Upper lobe of left lung (tissue), 6 donors: ENCODE results near the gene HTR1B. TPM values are rescaled to one million over a fixed set of nuclear protein-coding genes. Genes with fewer than 3 reads are reported as not detected.

Source experiments
- ATAC-seq, 2 donors: fragments of 200-7000 bp; cut with Tn5 transposase; one replicate each; pipeline ENCODE4 v1.9.1; 2022; ENCODE audit warnings: mild to moderate bottlenecking in 2 of 2, moderate library complexity in 2 of 2; ENCODE audit not compliant: low FRiP score in 2 of 2
- DNase-seq, 2 donors: peaks; one replicate each; pipeline ENCODE4 v3.0.0-alpha.2; 2019 to 2020
- H3K27ac ChIP-seq, 4 donors: fragments of 200-600 bp; sonication (generic); one replicate each; pipeline ENCODE4 v1.5.1; 2016 to 2019
- H3K27me3 ChIP-seq, 4 donors: fragments of 200-600 bp; sonication (generic); one replicate each; pipeline ENCODE4 v1.5.1; 2017 to 2019
- H3K36me3 ChIP-seq, 4 donors: fragments of 200-600 bp; sonication (generic); one replicate each; pipeline ENCODE4 v1.5.1; 2016 to 2019
- H3K4me1 ChIP-seq, 4 donors: fragments of 200-600 bp; sonication (generic); one replicate each; pipeline ENCODE4 v1.5.1; 2018 to 2019
- H3K4me3 ChIP-seq, 4 donors: fragments of 200-600 bp; sonication (generic); one replicate each; pipeline ENCODE4 v1.5.1; 2017 to 2019; ENCODE audit warnings: mild to moderate bottlenecking in 2 of 4, moderate library complexity in 1 of 4
- H3K9me3 ChIP-seq, 4 donors: fragments of 200-600 bp; sonication (generic); one replicate each; pipeline ENCODE4 v1.5.1; 2018 to 2019
- CTCF ChIP-seq, 6 experiments: fragments of 450-650 bp in 4 of 6; fragments of 200-600 bp in 2 of 6; sonication (generic) in 2 of 6; IDR thresholded peaks; one replicate each; pipeline ENCODE4 v1.5.1; 2016 to 2019; ENCODE audit warnings: antibody characterized with exemption in 6 of 6
- EP300 ChIP-seq, 4 donors: sonication (generic); formaldehyde crosslinking; IDR thresholded peaks; one replicate each; pipeline ENCODE4 v1.5.1; 2017; ENCODE audit warnings: antibody characterized with exemption in 4 of 4, control low read depth in 2 of 4
- POLR2A ChIP-seq, 4 donors: fragments of 450-650 bp; IDR thresholded peaks; one replicate each; pipeline ENCODE4 v1.5.1; 2016 to 2017; ENCODE audit warnings: antibody characterized with exemption in 4 of 4, mild to moderate bottlenecking in 2 of 4
- POLR2AphosphoS5 ChIP-seq, 2 donors: sonication (generic); formaldehyde crosslinking; IDR thresholded peaks; one replicate each; pipeline ENCODE4 v1.5.1; 2017; ENCODE audit warnings: antibody characterized with exemption in 2 of 2
- WGBS, 2 donors: methylation state at CpG; one replicate each; pipeline ENCODE4 v1.1.5; 2017 to 2018; 5-methylcytosine and 5-hydroxymethylcytosine counted together
- total RNA-seq, 6 donors: library from RNA; depleted of rRNA in 4 of 6; stranded (reverse); fragments of >200 nt in 4 of 6; gene quantifications; one replicate each; pipeline versions ENCODE4 v1.1.0 to v1.2.1, GENCODE V29; 2016 to 2021
- donor health status: DM: no; HTN: no; CAD: no; lungs with moderate emphysema.
- donor health status: DM: no; HTN: yes; CAD: no; lungs with severe emphysema.

HTR1B gene
- total RNA-seq, 6 donors from 2014 or later = 0.57 TPM; not detected in 5

GRCh38 chr6:77492530-77492929 is 29.2 kb upstream of the HTR1B start:
- Histone ChIP-seq H3K27me3 (no peaks in the 10 kb centered on the region), H3K4me1 (no peaks in the 10 kb centered on the region), H3K27ac (no peak overlapping the region), H3K36me3 (no peaks in the 10 kb centered on the region), H3K4me3 (no peak overlapping the region), H3K9me3 (no peaks in the 10 kb centered on the region)
- DNase-seq = no peak
- ATAC-seq = no peak
- 61 to 67% methylated on average over 2 of the region's 2 CpGs for WGBS, 2 donors
- TF ChIP-seq POLR2A (IDR thresholded peaks at IDR 0.05) (no peak), EP300 (IDR thresholded peaks at IDR 0.05) (no peak), CTCF (IDR thresholded peaks at IDR 0.05) (no peak), POLR2AphosphoS5 (IDR thresholded peaks at IDR 0.05) (no peak)

- no peak overlapping the region for H3K4me3 ChIP-seq
- no peaks in the 10 kb centered on the region for H3K27me3 ChIP-seq
- WGBS, 2 donors = 93 to 94% methylated on average over 1 of the region's 1 CpG
- H3K36me3 ChIP-seq = no peaks in the 10 kb centered on the region
- no peak for ATAC-seq
- no peak overlapping the region for H3K27ac ChIP-seq
- H3K4me1 ChIP-seq = no peaks in the 10 kb centered on the region
- no peaks in the 10 kb centered on the region for H3K9me3 ChIP-seq
- no peak for DNase-seq
- TF ChIP-seq POLR2A (IDR thresholded peaks at IDR 0.05) (no peak), CTCF (IDR thresholded peaks at IDR 0.05) (no peak), POLR2AphosphoS5 (IDR thresholded peaks at IDR 0.05) (no peak), EP300 (IDR thresholded peaks at IDR 0.05) (no peak)
Observed at GRCh38 chr6:77487808-77488425, 24.6 kb upstream of the HTR1B start.

GRCh38 chr6:77482981-77483380 is 19.7 kb upstream of the HTR1B start:
- Histone ChIP-seq H3K27me3 (no peaks in the 10 kb centered on the region), H3K4me3 (no peak overlapping the region), H3K27ac (no peak overlapping the region), H3K36me3 (no peaks in the 10 kb centered on the region), H3K4me1 (no peaks in the 10 kb centered on the region), H3K9me3 (no peaks in the 10 kb centered on the region)
- TF ChIP-seq EP300 (IDR thresholded peaks at IDR 0.05) = no peak
- no peak for TF ChIP-seq POLR2A (IDR thresholded peaks at IDR 0.05)
- TF ChIP-seq POLR2AphosphoS5 (IDR thresholded peaks at IDR 0.05) = no peak
- no peak for TF ChIP-seq CTCF (IDR thresholded peaks at IDR 0.05)
- WGBS, 2 donors = 68 to 88% methylated on average over 1 of the region's 1 CpG
- no peak for ATAC-seq
- DNase-seq = no peak

- no peak for ATAC-seq
- WGBS, 2 donors = 95 to 99% methylated on average over 6 to 10 of the region's 10 CpGs
- peak in 1 of 2 donors; percentile 48 for DNase-seq
- TF ChIP-seq POLR2A (IDR thresholded peaks at IDR 0.05) (no peak), POLR2AphosphoS5 (IDR thresholded peaks at IDR 0.05) (no peak), EP300 (IDR thresholded peaks at IDR 0.05) (no peak), CTCF (IDR thresholded peaks at IDR 0.05) (no peak)
- Histone ChIP-seq H3K27ac (no peak overlapping the region), H3K27me3 (no peaks in the 10 kb centered on the region), H3K36me3 (no peaks in the 10 kb centered on the region), H3K4me3 (no peak overlapping the region), H3K4me1 (no peaks in the 10 kb centered on the region), H3K9me3 (no peaks in the 10 kb centered on the region)
Observed at GRCh38 chr6:77474973-77475372, 11.7 kb upstream of the HTR1B start.

- H3K36me3 ChIP-seq = no peaks in the 10 kb centered on the region
- ATAC-seq = no peak
- 72 to 82% methylated on average over 7 of the region's 7 CpGs for WGBS, 2 donors
- no peak overlapping the region for H3K27ac ChIP-seq
- H3K27me3 ChIP-seq = no peaks in the 10 kb centered on the region
- peak overlapping the region in 1 of 4 donors; percentile 6 for H3K4me3 ChIP-seq
- no peaks in the 10 kb centered on the region for H3K9me3 ChIP-seq
- TF ChIP-seq CTCF (IDR thresholded peaks at IDR 0.05) = no peak
- no peak for TF ChIP-seq POLR2AphosphoS5 (IDR thresholded peaks at IDR 0.05)
- no peak for TF ChIP-seq POLR2A (IDR thresholded peaks at IDR 0.05)
- TF ChIP-seq EP300 (IDR thresholded peaks at IDR 0.05) = no peak
- no peak for DNase-seq
- H3K4me1 ChIP-seq = no peaks in the 10 kb centered on the region
Observed at GRCh38 chr6:77474286-77474956, 11.1 kb upstream of the HTR1B start.
